ENCODE data around the gene NTM. TPM values are rescaled to one million over a fixed set of nuclear protein-coding genes. Genes with fewer than 3 reads are reported as not detected.

Gene NTM
- total and polyA plus RNA-seq, 2 donors = 3.8 to 27.8 TPM

DNA sequence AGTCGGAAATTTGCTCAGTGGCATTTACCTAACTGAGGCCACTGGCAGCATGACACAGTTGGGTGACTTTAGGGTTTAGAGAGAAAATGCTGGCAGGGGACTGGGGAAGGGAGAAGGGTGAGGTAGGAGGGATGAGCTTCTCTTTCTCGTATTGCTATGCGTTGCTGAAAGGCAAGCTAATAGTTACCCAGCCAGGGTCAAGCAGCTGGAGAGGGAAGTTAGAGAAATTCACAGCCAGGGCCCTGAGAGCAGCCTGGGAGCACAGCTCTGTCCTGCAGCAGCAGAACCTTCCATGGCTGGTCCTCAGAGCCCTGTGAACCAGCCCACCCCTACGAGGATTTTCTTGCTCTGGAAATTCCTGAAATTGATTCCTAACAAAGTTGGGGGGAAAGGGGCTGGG is 679.6 kb downstream of the NTM start:
- no peak overlapping the region for H3K4me3 ChIP-seq (ENCODE audit: low read depth, low read length)
- no peak overlapping the region for H3K27ac ChIP-seq (ENCODE audit: low read depth)
- WGBS = 77% methylated on average over 4 of the region's 4 CpGs
- DNase-seq (ENCODE audit: extremely low spot score) = no peak
- no peaks in the 10 kb centered on the region for H3K36me3 ChIP-seq (ENCODE audit: insufficient read depth)
- H3K4me1 ChIP-seq (ENCODE audit: insufficient read depth) = no peaks in the 10 kb centered on the region

GRCh38 chr11:132050577-132051165 is 680.3 kb downstream of the NTM start:
- Histone ChIP-seq H3K36me3 (ENCODE audit: insufficient read depth) (no peaks in the 10 kb centered on the region), H3K4me1 (ENCODE audit: insufficient read depth) (no peaks in the 10 kb centered on the region), H3K4me3 (ENCODE audit: low read depth, low read length) (no peak overlapping the region), H3K27ac (ENCODE audit: low read depth) (no peak overlapping the region)
- 78% methylated on average over 6 of the region's 6 CpGs for WGBS
- DNase-seq (ENCODE audit: extremely low spot score) = no peak

GRCh38 chr11:132051704-132052103 is 681.3 kb downstream of the NTM start:
- no peaks in the 10 kb centered on the region for H3K36me3 ChIP-seq (ENCODE audit: insufficient read depth)
- WGBS = 75% methylated on average over 2 of the region's 2 CpGs
- H3K27ac ChIP-seq (ENCODE audit: low read depth) = no peak overlapping the region
- DNase-seq (ENCODE audit: extremely low spot score) = no peak
- no peak overlapping the region for H3K4me3 ChIP-seq (ENCODE audit: low read depth, low read length)
- no peaks in the 10 kb centered on the region for H3K4me1 ChIP-seq (ENCODE audit: insufficient read depth)

DNA sequence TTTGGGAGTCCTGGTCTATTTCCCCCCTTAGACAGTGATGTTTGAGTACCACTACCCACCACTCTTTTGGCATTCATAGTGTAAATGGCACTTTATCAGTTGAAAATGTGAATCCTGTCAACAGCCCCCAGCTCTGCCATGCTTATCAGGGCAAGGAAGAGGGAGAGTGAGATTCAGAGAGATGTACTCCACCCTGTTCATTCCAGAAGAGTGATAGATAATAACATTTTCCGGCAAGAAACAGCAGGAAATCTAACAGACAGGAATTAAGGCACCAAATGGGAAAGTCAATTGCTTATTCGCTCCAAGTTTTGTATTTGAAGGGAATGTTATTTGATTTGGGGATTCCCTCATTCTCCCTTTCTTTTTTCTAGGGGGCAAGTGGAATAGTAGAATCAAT is 681.9 kb downstream of the NTM start:
- 79% methylated on average over 2 of the region's 2 CpGs for WGBS
- Histone ChIP-seq H3K4me3 (ENCODE audit: low read depth, low read length) (no peak overlapping the region), H3K36me3 (ENCODE audit: insufficient read depth) (no peaks in the 10 kb centered on the region), H3K27ac (ENCODE audit: low read depth) (no peak overlapping the region), H3K4me1 (ENCODE audit: insufficient read depth) (no peaks in the 10 kb centered on the region)
- no peak for DNase-seq (ENCODE audit: extremely low spot score)

DNA sequence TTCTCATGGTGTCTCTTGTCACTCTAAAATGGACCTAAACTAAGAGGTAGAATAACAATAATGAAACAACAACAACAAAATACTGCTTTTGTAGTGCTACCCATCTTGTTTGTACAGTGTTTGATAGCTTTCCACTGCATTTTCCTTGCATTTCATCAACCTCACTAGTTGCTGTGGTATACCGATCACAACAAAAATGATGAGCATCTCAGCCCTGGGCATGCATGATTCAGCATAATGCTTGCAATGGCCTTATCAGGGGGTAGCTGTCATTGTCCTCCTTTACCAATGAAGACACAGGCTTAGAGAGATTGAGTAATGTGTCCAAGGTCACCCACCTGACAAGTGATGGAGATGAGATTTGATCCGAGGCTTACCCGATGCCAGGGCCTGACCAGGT is 682.5 kb downstream of the NTM start:
- no peaks in the 10 kb centered on the region for H3K4me1 ChIP-seq (ENCODE audit: insufficient read depth)
- H3K36me3 ChIP-seq (ENCODE audit: insufficient read depth) = no peaks in the 10 kb centered on the region
- DNase-seq (ENCODE audit: extremely low spot score) = no peak
- H3K27ac ChIP-seq (ENCODE audit: low read depth) = no peak overlapping the region
- 95% methylated on average over 3 of the region's 3 CpGs for WGBS
- no peak overlapping the region for H3K4me3 ChIP-seq (ENCODE audit: low read depth, low read length)

GRCh38 chr11:132054822-132055221 is 684.4 kb downstream of the NTM start:
- DNase-seq (ENCODE audit: extremely low spot score) = no peak
- Histone ChIP-seq H3K27ac (ENCODE audit: low read depth) (no peak overlapping the region), H3K4me1 (ENCODE audit: insufficient read depth) (no peaks in the 10 kb centered on the region), H3K4me3 (ENCODE audit: low read depth, low read length) (no peak overlapping the region), H3K36me3 (ENCODE audit: insufficient read depth) (no peaks in the 10 kb centered on the region)
- WGBS = 38% methylated on average over 1 of the region's 1 CpG

GRCh38 chr11:132055296-132055695 is 684.9 kb downstream of the NTM start:
- Histone ChIP-seq H3K27ac (ENCODE audit: low read depth) (no peak overlapping the region), H3K4me3 (ENCODE audit: low read depth, low read length) (no peak overlapping the region), H3K36me3 (ENCODE audit: insufficient read depth) (no peaks in the 10 kb centered on the region), H3K4me1 (ENCODE audit: insufficient read depth) (no peaks in the 10 kb centered on the region)
- WGBS = 81% methylated on average over 6 of the region's 6 CpGs
- no peak for DNase-seq (ENCODE audit: extremely low spot score)

DNA sequence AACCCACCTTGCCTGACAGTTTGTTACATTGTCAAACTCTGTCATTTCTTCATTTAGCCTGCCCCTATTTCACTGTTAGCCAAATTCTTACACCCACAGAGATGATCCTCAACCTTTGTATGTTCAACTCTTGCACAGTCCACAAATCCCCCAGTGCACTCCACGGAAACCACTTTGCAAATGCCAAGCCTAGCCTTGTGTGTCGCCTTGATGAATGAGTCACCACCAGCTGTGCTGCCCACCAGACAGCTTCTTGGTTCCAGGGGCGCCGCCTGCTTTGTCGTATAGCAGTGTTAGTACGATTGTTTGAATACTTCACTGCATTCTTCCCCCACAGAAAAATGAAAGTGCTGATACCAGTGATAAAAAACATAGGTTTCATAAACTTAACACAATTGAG is 686.3 kb downstream of the NTM start:
- H3K27ac ChIP-seq (ENCODE audit: low read depth) = no peak overlapping the region
- DNase-seq (ENCODE audit: extremely low spot score) = no peak
- H3K4me1 ChIP-seq (ENCODE audit: insufficient read depth) = no peaks in the 10 kb centered on the region
- no peaks in the 10 kb centered on the region for H3K36me3 ChIP-seq (ENCODE audit: insufficient read depth)
- H3K4me3 ChIP-seq (ENCODE audit: low read depth, low read length) = no peak overlapping the region
- 35% methylated on average over 6 of the region's 6 CpGs for WGBS

- Histone ChIP-seq H3K27ac (ENCODE audit: low read depth) (no peak overlapping the region), H3K36me3 (ENCODE audit: insufficient read depth) (no peaks in the 10 kb centered on the region), H3K4me1 (ENCODE audit: insufficient read depth) (no peaks in the 10 kb centered on the region), H3K4me3 (ENCODE audit: low read depth, low read length) (no peak overlapping the region)
- 45% methylated on average over 3 of the region's 3 CpGs for WGBS
- DNase-seq (ENCODE audit: extremely low spot score) = no peak
Measured at GRCh38 chr11:132057266-132057665, 686.9 kb downstream of the NTM start.

DNA sequence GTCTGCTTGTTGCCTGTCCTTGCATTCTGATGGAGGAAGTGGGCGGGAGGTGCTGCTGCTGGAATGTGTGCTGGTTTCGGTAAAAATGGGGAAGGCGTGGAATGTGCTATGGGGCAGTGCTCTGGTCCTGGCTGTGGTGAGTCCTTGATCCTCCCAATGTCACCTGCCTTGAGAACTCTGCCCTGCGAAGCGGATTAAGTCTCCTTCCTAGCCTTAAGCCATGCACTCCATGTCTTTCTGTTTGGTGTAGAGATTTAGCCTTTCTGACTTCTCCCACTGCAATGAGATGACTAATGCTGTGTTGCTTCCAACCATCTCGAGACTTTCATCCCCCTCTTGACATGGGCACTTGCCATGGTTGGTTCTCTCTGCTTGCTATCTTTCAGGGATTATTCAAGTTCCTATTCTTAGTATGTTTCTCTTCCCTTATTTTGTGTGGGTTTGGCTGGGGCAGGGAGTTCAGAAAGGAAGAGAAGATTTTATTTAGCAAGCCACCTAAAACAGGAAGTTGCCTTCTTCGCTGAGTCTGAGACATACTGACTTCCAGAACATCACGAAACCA is 687.9 kb downstream of the NTM start:
- H3K36me3 ChIP-seq (ENCODE audit: insufficient read depth) = no peaks in the 10 kb centered on the region
- no peak overlapping the region for H3K4me3 ChIP-seq (ENCODE audit: low read depth, low read length)
- WGBS = 76% methylated on average over 8 of the region's 8 CpGs
- no peak for DNase-seq (ENCODE audit: extremely low spot score)
- no peak overlapping the region for H3K27ac ChIP-seq (ENCODE audit: low read depth)
- no peaks in the 10 kb centered on the region for H3K4me1 ChIP-seq (ENCODE audit: insufficient read depth)

- H3K4me3 ChIP-seq (ENCODE audit: low read depth, low read length) = no peak overlapping the region
- DNase-seq (ENCODE audit: extremely low spot score) = no peak
- no peak overlapping the region for H3K27ac ChIP-seq (ENCODE audit: low read depth)
- WGBS = 90% methylated on average over 2 of the region's 2 CpGs
- H3K4me1 ChIP-seq (ENCODE audit: insufficient read depth) = no peaks in the 10 kb centered on the region
- H3K36me3 ChIP-seq (ENCODE audit: insufficient read depth) = no peaks in the 10 kb centered on the region
Measured at GRCh38 chr11:132060567-132060966, 690.2 kb downstream of the NTM start.

DNA sequence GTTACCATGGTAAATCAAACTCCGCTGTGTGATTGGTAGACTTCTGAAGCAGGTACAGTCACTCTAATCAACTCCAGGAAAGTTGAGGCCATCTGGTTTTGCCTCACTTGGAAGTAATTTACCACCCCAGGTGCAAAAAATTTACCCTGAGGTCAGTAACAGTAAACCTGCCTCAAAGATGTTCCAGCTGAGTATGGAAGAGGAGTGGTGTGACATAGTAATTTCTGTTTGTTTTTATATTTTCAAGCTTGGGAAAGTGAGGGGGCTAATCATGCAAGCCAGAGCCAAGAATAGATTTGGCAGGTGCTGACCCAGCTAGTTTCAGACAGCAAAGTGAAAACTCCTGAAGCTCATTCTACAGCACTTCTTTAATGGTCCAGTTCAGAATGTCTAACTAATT is 691.6 kb downstream of the NTM start:
- no peak overlapping the region for H3K4me3 ChIP-seq (ENCODE audit: low read depth, low read length)
- H3K4me1 ChIP-seq (ENCODE audit: insufficient read depth) = no peaks in the 10 kb centered on the region
- H3K36me3 ChIP-seq (ENCODE audit: insufficient read depth) = no peaks in the 10 kb centered on the region
- DNase-seq (ENCODE audit: extremely low spot score) = no peak
- WGBS = 98% methylated on average over 1 of the region's 1 CpG
- no peak overlapping the region for H3K27ac ChIP-seq (ENCODE audit: low read depth)

GRCh38 chr11:132062541-132062940 is 692.1 kb downstream of the NTM start:
- WGBS = 76% methylated on average over 2 of the region's 2 CpGs
- DNase-seq (ENCODE audit: extremely low spot score) = no peak
- no peaks in the 10 kb centered on the region for H3K4me1 ChIP-seq (ENCODE audit: insufficient read depth)

GRCh38 chr11:132064987-132065620 is 694.7 kb downstream of the NTM start:
- Histone ChIP-seq H3K4me3 (ENCODE audit: low read depth, low read length) (no peak overlapping the region), H3K27ac (ENCODE audit: low read depth) (no peak overlapping the region), H3K4me1 (ENCODE audit: insufficient read depth) (no peaks in the 10 kb centered on the region), H3K36me3 (ENCODE audit: insufficient read depth) (no peaks in the 10 kb centered on the region)
- WGBS = 37% methylated on average over 4 of the region's 4 CpGs
- no peak for DNase-seq (ENCODE audit: extremely low spot score)

More at GRCh38 chr11:132062541-132062940, 692.1 kb downstream of the NTM start:
- Histone ChIP-seq H3K27ac (ENCODE audit: low read depth) (no peak overlapping the region), H3K4me3 (ENCODE audit: low read depth, low read length) (no peak overlapping the region), H3K36me3 (ENCODE audit: insufficient read depth) (no peaks in the 10 kb centered on the region)
